Osteocyte (in vitro differentiated cells): ENCODE data around the gene MPP4. TPM values are rescaled to one million over a fixed set of nuclear protein-coding genes. Genes with fewer than 3 reads are reported as not detected.

Source experiments
- DNase-seq: peaks from one replicate; pipeline ENCODE4 v3.0.0; 2021; ENCODE audit warnings: mixed read lengths; ENCODE audit not compliant: unreplicated experiment; ENCODE audit errors: extremely low spot score
- H3K27ac Mint-ChIP-seq: one replicate; pipeline ENCODE4 v1.8.0; 2021; ENCODE audit warnings: mild to moderate bottlenecking, mixed read lengths; ENCODE audit not compliant: unreplicated experiment
- H3K27me3 Mint-ChIP-seq: one replicate; pipeline ENCODE4 v1.8.0; 2021; ENCODE audit warnings: mixed read lengths; ENCODE audit not compliant: unreplicated experiment
- H3K36me3 Mint-ChIP-seq: one replicate; pipeline ENCODE4 v1.8.0; 2021; ENCODE audit warnings: mixed read lengths; ENCODE audit not compliant: unreplicated experiment
- H3K4me1 Mint-ChIP-seq: one replicate; pipeline ENCODE4 v1.8.0; 2021; ENCODE audit warnings: mixed read lengths; ENCODE audit not compliant: unreplicated experiment
- H3K4me3 Mint-ChIP-seq: one replicate; pipeline ENCODE4 v1.8.0; 2021; ENCODE audit warnings: mild to moderate bottlenecking, moderate library complexity, mixed read lengths; ENCODE audit not compliant: unreplicated experiment
- H3K9me3 Mint-ChIP-seq: one replicate; pipeline ENCODE4 v1.8.0; 2021; ENCODE audit warnings: mixed read lengths; ENCODE audit not compliant: unreplicated experiment
- total RNA-seq: library from RNA; stranded (reverse); gene quantifications from 2 replicates; pipeline ENCODE4 v1.2.1, GENCODE V29; 2021
- TF ChIP-seq, protein P1 (sequence below): fragments of 200-600 bp; sonication (generic); IDR thresholded peaks from 2 replicates; pipeline ENCODE4 v1.5.0; 2021; ENCODE audit warnings: antibody characterized with exemption, mild to moderate bottlenecking, moderate library complexity

Gene MPP4
- total RNA-seq, 1 donor from 2014 or later: 0.83 TPM

DNA sequence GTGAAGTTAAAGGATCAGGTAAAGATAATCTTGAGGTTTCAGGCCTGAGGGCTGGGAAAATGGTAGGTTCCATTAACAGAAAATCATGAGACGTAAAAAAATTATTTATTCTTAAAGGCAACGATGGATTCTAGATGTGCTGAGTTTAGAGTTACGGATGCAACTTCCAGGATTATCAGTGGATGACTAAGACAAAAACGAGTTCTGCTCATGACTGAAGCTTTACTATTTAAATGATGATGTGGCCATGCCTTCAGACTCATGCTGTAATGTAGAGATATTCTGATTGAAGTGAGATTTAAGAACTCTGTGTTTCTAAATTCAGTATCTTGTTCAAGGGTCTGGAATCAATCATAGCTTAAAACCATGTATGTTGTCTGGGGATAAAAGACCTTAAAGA, 60.1 kb downstream of the MPP4 start:
- Mint-ChIP-seq H3K27me3 (no peaks in the 10 kb centered on the region), H3K27ac (no peak overlapping the region), H3K36me3 (peaks cover 34% of the 10 kb centered on the region), H3K4me1 (peaks cover 8% of the 10 kb centered on the region), H3K4me3 (no peak overlapping the region), H3K9me3 (no peaks in the 10 kb centered on the region)
- TF ChIP-seq, protein P1, sequence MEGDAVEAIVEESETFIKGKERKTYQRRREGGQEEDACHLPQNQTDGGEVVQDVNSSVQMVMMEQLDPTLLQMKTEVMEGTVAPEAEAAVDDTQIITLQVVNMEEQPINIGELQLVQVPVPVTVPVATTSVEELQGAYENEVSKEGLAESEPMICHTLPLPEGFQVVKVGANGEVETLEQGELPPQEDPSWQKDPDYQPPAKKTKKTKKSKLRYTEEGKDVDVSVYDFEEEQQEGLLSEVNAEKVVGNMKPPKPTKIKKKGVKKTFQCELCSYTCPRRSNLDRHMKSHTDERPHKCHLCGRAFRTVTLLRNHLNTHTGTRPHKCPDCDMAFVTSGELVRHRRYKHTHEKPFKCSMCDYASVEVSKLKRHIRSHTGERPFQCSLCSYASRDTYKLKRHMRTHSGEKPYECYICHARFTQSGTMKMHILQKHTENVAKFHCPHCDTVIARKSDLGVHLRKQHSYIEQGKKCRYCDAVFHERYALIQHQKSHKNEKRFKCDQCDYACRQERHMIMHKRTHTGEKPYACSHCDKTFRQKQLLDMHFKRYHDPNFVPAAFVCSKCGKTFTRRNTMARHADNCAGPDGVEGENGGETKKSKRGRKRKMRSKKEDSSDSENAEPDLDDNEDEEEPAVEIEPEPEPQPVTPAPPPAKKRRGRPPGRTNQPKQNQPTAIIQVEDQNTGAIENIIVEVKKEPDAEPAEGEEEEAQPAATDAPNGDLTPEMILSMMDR: no peak
- no peak for DNase-seq

DNA sequence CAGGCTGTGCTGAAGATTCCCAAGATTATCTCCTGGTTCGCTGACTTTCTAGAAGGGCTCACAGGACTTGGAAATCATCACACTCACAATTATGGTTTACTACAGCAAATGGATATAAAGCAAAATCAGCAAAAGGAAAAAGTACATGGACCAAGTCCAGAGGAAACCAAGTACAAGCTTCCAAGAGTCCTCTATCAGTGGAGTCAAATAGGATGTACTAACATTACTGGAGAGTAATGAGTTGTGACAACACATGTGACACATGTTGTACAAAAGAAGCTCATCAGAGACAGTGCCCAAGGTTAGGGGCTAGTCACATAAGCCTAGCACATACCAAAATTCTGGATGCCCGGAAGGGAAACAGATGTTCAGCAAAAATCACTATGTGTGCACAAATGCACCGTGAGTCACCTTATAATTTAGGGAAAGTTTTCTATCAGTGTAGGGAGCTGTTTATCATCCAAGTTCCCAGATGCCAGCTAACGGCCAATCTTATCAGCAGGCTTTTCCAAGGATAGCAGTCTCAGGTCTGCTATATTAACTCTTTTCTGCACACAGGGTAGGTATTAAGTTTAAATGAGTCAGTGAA, 64.7 kb downstream of the MPP4 start:
- no peak for DNase-seq
- TF ChIP-seq, protein P1: no peak

DNA sequence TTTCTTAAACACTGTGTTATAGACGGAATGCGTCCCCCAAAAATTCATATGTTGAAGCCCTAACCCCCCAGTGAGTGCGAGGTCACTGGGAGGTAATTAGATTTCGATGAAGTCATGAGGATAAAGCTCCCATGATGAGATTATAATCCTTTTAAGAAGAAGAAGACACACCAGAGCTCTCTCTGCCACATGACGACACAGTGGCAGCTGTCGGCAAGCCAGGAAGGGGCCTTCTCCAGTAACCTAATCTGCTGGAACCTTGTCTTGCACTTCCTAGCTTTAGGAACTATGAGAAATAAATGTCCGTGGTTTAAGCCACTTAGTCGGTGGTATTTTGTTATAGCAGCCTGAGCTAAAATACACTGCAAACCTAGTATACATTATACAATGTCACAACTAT, 67.4 kb downstream of the MPP4 start:
- H3K27me3 Mint-ChIP-seq: no peaks in the 10 kb centered on the region
- H3K9me3 Mint-ChIP-seq: no peaks in the 10 kb centered on the region
- H3K4me1 Mint-ChIP-seq: no peaks in the 10 kb centered on the region
- no peak overlapping the region for H3K27ac Mint-ChIP-seq
- DNase-seq: no peak
- no peak overlapping the region for H3K4me3 Mint-ChIP-seq
- TF ChIP-seq, protein P1: no peak
- H3K36me3 Mint-ChIP-seq: peaks cover 41% of the 10 kb centered on the region

More for the DNA sequence above, 64.7 kb downstream of the MPP4 start:
- no peaks in the 10 kb centered on the region for H3K9me3 Mint-ChIP-seq
- no peaks in the 10 kb centered on the region for H3K27me3 Mint-ChIP-seq
- no peak overlapping the region for H3K27ac Mint-ChIP-seq
- no peaks in the 10 kb centered on the region for H3K4me1 Mint-ChIP-seq
- peaks cover 53% of the 10 kb centered on the region for H3K36me3 Mint-ChIP-seq
- H3K4me3 Mint-ChIP-seq: no peak overlapping the region

DNA sequence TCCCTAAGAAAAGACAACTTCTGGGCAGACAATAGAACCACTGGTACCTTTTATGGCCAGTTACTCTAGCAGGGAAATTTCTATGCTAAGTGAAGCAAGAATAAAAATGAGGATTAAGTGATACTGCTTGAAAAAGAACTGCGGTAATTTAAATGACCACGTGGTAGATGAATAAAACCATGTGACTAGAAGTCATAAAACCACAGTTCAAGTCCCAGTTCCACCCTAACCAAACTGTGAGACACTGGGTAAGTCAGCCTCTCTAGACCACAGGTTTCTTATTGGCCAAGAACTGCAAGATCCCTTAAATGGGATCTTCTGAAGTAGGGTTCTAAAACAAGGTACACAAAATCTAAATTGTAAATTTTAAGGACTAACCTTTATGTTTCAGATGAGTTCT, 67.9 kb downstream of the MPP4 start:
- Mint-ChIP-seq H3K9me3 (no peaks in the 10 kb centered on the region), H3K4me3 (no peak overlapping the region), H3K36me3 (peaks cover 38% of the 10 kb centered on the region), H3K27me3 (no peaks in the 10 kb centered on the region), H3K4me1 (no peaks in the 10 kb centered on the region), H3K27ac (no peak overlapping the region)
- TF ChIP-seq, protein P1: no peak
- DNase-seq: no peak

DNA sequence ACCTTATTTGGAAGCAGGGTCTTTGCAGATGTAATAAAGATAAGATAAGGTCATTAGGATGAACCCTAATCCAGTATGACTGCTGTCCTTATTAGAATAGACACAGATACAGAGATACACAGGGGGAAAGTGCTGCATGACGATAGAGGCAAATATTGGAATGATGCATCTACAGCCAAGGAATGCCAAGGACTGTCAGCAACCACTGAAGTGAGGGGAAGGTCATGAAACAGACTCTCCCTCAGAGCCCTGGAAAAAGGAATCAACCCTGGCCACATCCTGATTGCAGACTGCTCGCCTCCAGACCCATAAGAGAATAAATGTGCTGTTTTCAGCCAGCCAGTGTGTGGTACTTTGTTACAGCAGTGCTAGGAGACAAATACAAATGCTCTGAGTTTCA, 69.9 kb downstream of the MPP4 start:
- no peak overlapping the region for H3K27ac Mint-ChIP-seq
- DNase-seq: no peak
- TF ChIP-seq, protein P1: no peak
- H3K4me1 Mint-ChIP-seq: no peaks in the 10 kb centered on the region
- H3K9me3 Mint-ChIP-seq: no peaks in the 10 kb centered on the region
- peaks cover 40% of the 10 kb centered on the region for H3K36me3 Mint-ChIP-seq
- no peaks in the 10 kb centered on the region for H3K27me3 Mint-ChIP-seq
- H3K4me3 Mint-ChIP-seq: no peak overlapping the region
